ENCODE data around the gene NUP133. TPM values are rescaled to one million over a fixed set of nuclear protein-coding genes. Genes with fewer than 3 reads are reported as not detected.
"Not testable (repeated sequence)": the region's sequence is repeated elsewhere in the genome, so short reads cannot be mapped to it uniquely, and the experiment has no call there.

NUP133 gene
- total RNA-seq, 1 donor: 35.1 TPM

GRCh38 chr1:229526695-229527094 is 18.6 kb upstream of the NUP133 start:
- peaks cover 24% of the 10 kb centered on the region for H3K36me3 ChIP-seq (ENCODE audit: insufficient read depth, low read length)
- no peak for DNase-seq (ENCODE audit: insufficient read length, low spot score, missing footprints)
- H3K27ac ChIP-seq (ENCODE audit: low read depth, low read length): no peak overlapping the region
- no peak for TF ChIP-seq CTCF (IDR thresholded peaks at IDR 0.05; ENCODE audit: extremely low read depth, low read depth, low read length)
- no peaks in the 10 kb centered on the region for H3K27me3 ChIP-seq (ENCODE audit: insufficient read depth, low read length)
- no peaks in the 10 kb centered on the region for H3K4me1 ChIP-seq (ENCODE audit: insufficient read depth, low read length)
- no peak overlapping the region for H3K4me2 ChIP-seq (ENCODE audit: insufficient read depth, low read length)
- no peaks in the 10 kb centered on the region for H3K79me2 ChIP-seq (ENCODE audit: insufficient read depth, low read length)
- H2AFZ ChIP-seq (ENCODE audit: low read length): no peak overlapping the region
- H3K4me3 ChIP-seq (ENCODE audit: insufficient read depth, low read length): no peak overlapping the region
- no peaks in the 10 kb centered on the region for H3K9me3 ChIP-seq (ENCODE audit: low read depth, low read length)
- no peaks in the 10 kb centered on the region for H4K20me1 ChIP-seq (ENCODE audit: insufficient read depth, low read length)

- no peak overlapping the region for H3K4me3 ChIP-seq (ENCODE audit: insufficient read depth, low read length)
- no peaks in the 10 kb centered on the region for H3K79me2 ChIP-seq (ENCODE audit: insufficient read depth, low read length)
- no peaks in the 10 kb centered on the region for H3K27me3 ChIP-seq (ENCODE audit: insufficient read depth, low read length)
- no peaks in the 10 kb centered on the region for H3K4me1 ChIP-seq (ENCODE audit: insufficient read depth, low read length)
- no peaks in the 10 kb centered on the region for H3K9me3 ChIP-seq (ENCODE audit: low read depth, low read length)
- H3K36me3 ChIP-seq (ENCODE audit: insufficient read depth, low read length): peaks cover 30% of the 10 kb centered on the region
- H4K20me1 ChIP-seq (ENCODE audit: insufficient read depth, low read length): no peaks in the 10 kb centered on the region
- no peak for DNase-seq (ENCODE audit: insufficient read length, low spot score, missing footprints)
- no peak overlapping the region for H2AFZ ChIP-seq (ENCODE audit: low read length)
- no peak for TF ChIP-seq CTCF (IDR thresholded peaks at IDR 0.05; ENCODE audit: extremely low read depth, low read depth, low read length)
- no peak overlapping the region for H3K27ac ChIP-seq (ENCODE audit: low read depth, low read length)
- H3K4me2 ChIP-seq (ENCODE audit: insufficient read depth, low read length): no peak overlapping the region
These were observed 14.9 kb upstream of the NUP133 start for GRCh38 chr1:229523052-229523451.

GRCh38 chr1:229514578-229515275 is 6.6 kb upstream of the NUP133 start:
- TF ChIP-seq CTCF (IDR thresholded peaks at IDR 0.05; ENCODE audit: extremely low read depth, low read depth, low read length): peak; percentile 93
- Histone ChIP-seq H3K36me3 (ENCODE audit: insufficient read depth, low read length) (peaks cover 4% of the 10 kb centered on the region), H3K4me2 (ENCODE audit: insufficient read depth, low read length) (peak overlapping the region; percentile 58), H2AFZ (ENCODE audit: low read length) (peak overlapping the region; percentile 50), H3K79me2 (ENCODE audit: insufficient read depth, low read length) (no peaks in the 10 kb centered on the region), H3K4me1 (ENCODE audit: insufficient read depth, low read length) (peaks cover 5% of the 10 kb centered on the region), H3K4me3 (ENCODE audit: insufficient read depth, low read length) (peak overlapping the region; percentile 10), H3K27ac (ENCODE audit: low read depth, low read length) (no peak overlapping the region), H3K27me3 (ENCODE audit: insufficient read depth, low read length) (no peaks in the 10 kb centered on the region), H3K9me3 (ENCODE audit: low read depth, low read length) (no peaks in the 10 kb centered on the region), H4K20me1 (ENCODE audit: insufficient read depth, low read length) (no peaks in the 10 kb centered on the region)
- DNase-seq (ENCODE audit: insufficient read length, low spot score, missing footprints): no peak

GRCh38 chr1:229511625-229512024 is 3.5 kb upstream of the NUP133 start:
- H2AFZ ChIP-seq (ENCODE audit: low read length); H3K9me3 ChIP-seq (ENCODE audit: low read depth, low read length); H3K4me2 ChIP-seq (ENCODE audit: insufficient read depth, low read length); H4K20me1 ChIP-seq (ENCODE audit: insufficient read depth, low read length); DNase-seq (ENCODE audit: insufficient read length, low spot score, missing footprints); H3K27ac ChIP-seq (ENCODE audit: low read depth, low read length); H3K36me3 ChIP-seq (ENCODE audit: insufficient read depth, low read length); H3K27me3 ChIP-seq (ENCODE audit: insufficient read depth, low read length); H3K4me3 ChIP-seq (ENCODE audit: insufficient read depth, low read length): not testable (repeated sequence)
- Histone ChIP-seq H3K4me1 (ENCODE audit: insufficient read depth, low read length) (peaks cover 28% of the 10 kb centered on the region), H3K79me2 (ENCODE audit: insufficient read depth, low read length) (peaks cover 13% of the 10 kb centered on the region)

GRCh38 chr1:229511201-229511600 is 3.1 kb upstream of the NUP133 start:
- peaks cover 29% of the 10 kb centered on the region for H3K4me1 ChIP-seq (ENCODE audit: insufficient read depth, low read length)
- not testable (repeated sequence) for DNase-seq (ENCODE audit: insufficient read length, low spot score, missing footprints); H3K4me3 ChIP-seq (ENCODE audit: insufficient read depth, low read length); H3K4me2 ChIP-seq (ENCODE audit: insufficient read depth, low read length); H4K20me1 ChIP-seq (ENCODE audit: insufficient read depth, low read length); H2AFZ ChIP-seq (ENCODE audit: low read length); H3K27me3 ChIP-seq (ENCODE audit: insufficient read depth, low read length); H3K36me3 ChIP-seq (ENCODE audit: insufficient read depth, low read length); H3K27ac ChIP-seq (ENCODE audit: low read depth, low read length); H3K9me3 ChIP-seq (ENCODE audit: low read depth, low read length)
- H3K79me2 ChIP-seq (ENCODE audit: insufficient read depth, low read length): peaks cover 18% of the 10 kb centered on the region

Measured in osteoblast (primary cell).